Measurements from ENCODE around the gene ACKR2.
A peak's percentile ranks its signal among the peaks of the same experiment; 100 is the strongest.

ACKR2 gene

DNA sequence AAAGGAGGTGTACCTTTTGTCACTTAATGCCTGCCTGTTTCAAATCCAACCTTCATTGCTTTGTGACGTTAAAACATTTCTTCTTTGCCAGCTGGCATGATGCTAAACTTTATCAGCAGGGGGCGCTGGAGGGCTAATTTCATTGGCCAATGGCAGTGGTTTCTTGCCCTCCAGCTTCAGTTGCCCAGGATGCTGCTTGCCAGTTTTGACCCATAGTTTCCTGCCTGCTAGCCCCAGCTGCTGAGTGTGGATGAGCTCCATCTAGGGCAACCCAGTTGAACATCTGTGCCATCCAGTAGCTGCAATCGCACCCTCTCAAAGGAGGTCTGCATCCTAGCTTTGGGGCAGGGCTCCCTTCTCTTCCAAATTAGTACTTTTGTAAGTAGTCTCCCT lies 22.1 kb downstream of the ACKR2 start:
- Mint-ChIP-seq H3K9me3 (no peaks in the 10 kb centered on the region), H3K27ac (no peak overlapping the region), H3K27me3 (peaks cover 3% of the 10 kb centered on the region), H3K4me3 (no peak overlapping the region), H3K4me1 (ENCODE audit: low read depth) (no peaks in the 10 kb centered on the region), H3K36me3 (ENCODE audit: low read depth) (no peaks in the 10 kb centered on the region)

DNA sequence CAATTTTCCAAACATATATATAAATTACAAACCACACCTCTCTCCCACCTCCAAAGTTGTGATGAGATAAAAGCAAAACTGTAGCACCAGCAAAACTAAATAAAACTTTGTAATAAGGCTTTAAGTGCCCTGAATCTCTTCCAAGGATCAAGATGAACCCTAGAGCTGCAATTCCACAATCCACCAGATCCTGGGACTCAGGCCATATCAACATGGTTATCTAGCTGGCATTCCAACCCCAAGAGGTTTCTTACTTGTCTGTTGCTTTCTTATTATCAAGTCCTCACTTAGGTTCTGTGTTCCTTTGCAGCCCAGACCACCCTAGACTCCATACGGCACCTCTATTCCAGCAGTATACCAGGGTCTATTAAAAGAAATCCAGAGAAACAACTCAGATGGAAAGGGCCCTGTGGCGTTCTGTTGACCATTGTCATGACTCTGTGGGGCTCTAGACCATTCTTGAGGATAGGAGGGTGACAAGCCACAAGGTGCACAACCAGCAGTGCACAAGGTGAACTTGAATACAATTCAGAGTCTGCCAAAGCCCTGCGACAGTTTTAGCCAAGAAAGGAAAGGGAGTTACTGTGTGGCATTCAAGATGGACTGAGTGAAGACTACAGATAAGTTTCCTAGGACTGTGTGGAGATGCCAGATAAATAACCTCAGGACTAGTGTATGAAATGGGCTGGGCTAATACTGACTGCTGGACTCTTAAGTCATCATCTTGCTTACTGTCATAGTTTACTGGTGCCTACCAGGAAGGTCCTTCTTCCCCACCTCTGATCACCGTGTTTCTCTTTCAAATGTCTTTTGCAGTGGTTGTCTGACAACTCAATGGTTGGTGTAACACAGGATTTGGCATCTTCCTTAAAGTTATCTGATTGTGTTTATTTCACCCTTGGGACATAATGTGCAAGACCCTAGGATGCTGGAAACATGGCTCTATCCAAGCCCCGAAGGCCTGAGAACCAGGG lies 27.2 kb downstream of the ACKR2 start:
- H3K27me3 Mint-ChIP-seq = no peaks in the 10 kb centered on the region
- H3K4me3 Mint-ChIP-seq = no peak overlapping the region
- H3K36me3 Mint-ChIP-seq (ENCODE audit: low read depth) = no peaks in the 10 kb centered on the region
- no peaks in the 10 kb centered on the region for H3K9me3 Mint-ChIP-seq
- no peaks in the 10 kb centered on the region for H3K4me1 Mint-ChIP-seq (ENCODE audit: low read depth)
- H3K27ac Mint-ChIP-seq = peak overlapping the region; percentile 17

DNA sequence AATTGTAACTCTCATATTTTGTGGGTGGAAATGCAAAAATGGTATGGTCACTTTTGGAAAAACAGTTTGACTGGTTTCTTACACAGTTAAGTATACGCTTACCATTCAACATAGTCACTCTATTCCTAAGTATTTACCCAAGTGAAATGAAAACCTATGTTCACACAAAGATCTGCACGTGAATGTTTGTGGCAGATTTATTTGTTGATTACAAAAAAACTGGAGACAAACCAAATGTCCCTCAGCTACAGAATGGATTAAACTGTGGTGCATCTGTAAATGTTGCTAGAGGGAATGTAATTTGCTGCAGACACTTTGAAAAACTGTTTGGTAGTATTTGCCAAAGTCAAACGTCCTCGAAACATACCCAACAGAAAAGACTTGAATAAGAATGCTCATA lies 29.3 kb downstream of the ACKR2 start:
- no peaks in the 10 kb centered on the region for H3K27me3 Mint-ChIP-seq
- H3K27ac Mint-ChIP-seq = no peak overlapping the region
- H3K36me3 Mint-ChIP-seq (ENCODE audit: low read depth) = no peaks in the 10 kb centered on the region
- no peaks in the 10 kb centered on the region for H3K4me1 Mint-ChIP-seq (ENCODE audit: low read depth)
- H3K4me3 Mint-ChIP-seq = no peak overlapping the region
- no peaks in the 10 kb centered on the region for H3K9me3 Mint-ChIP-seq

DNA sequence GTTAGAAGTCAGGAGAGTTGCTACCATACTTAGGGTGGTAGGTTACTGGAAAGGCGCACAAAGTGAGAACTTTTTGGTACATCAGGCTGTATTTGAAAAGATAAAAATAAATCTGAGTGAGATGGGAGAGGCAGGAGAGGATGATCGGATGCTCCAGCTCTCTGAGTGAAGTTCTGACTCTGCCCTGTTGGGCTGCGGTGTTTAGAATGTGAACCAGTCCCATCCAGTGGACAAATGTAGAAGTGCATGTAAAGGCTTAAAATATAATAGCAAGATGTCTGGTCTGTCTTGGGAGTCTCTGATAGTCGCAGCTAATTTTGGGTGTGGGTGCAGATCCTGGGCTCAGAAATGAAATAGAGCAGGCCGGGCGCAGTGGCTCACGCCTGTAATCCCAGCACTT lies 30.4 kb downstream of the ACKR2 start:
- Mint-ChIP-seq H3K27ac (no peak overlapping the region), H3K4me1 (ENCODE audit: low read depth) (no peaks in the 10 kb centered on the region), H3K27me3 (no peaks in the 10 kb centered on the region), H3K36me3 (ENCODE audit: low read depth) (no peaks in the 10 kb centered on the region), H3K4me3 (no peak overlapping the region), H3K9me3 (no peaks in the 10 kb centered on the region)

DNA sequence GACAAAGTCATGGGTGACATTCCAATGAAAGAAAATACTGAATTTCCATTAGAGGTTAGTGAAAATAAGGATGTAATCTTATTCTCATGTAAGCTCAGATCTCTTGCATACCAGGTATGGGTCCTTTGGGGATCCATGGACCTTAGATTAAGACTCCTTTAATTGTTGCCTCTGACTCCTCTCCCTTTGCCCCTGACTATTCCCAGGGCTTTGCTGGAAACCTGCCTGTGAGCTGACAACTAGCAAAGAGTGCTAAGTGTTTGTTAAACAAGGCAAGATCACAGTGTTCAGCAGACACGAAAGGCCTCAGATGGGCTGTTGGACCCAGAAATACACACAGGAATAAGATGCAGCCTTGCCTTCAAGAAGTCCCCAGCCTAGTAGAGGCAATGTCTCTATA lies 32.1 kb downstream of the ACKR2 start:
- Mint-ChIP-seq H3K36me3 (ENCODE audit: low read depth) (no peaks in the 10 kb centered on the region), H3K27ac (no peak overlapping the region), H3K27me3 (no peaks in the 10 kb centered on the region), H3K9me3 (no peaks in the 10 kb centered on the region), H3K4me3 (no peak overlapping the region), H3K4me1 (ENCODE audit: low read depth) (peaks cover 9% of the 10 kb centered on the region)

DNA sequence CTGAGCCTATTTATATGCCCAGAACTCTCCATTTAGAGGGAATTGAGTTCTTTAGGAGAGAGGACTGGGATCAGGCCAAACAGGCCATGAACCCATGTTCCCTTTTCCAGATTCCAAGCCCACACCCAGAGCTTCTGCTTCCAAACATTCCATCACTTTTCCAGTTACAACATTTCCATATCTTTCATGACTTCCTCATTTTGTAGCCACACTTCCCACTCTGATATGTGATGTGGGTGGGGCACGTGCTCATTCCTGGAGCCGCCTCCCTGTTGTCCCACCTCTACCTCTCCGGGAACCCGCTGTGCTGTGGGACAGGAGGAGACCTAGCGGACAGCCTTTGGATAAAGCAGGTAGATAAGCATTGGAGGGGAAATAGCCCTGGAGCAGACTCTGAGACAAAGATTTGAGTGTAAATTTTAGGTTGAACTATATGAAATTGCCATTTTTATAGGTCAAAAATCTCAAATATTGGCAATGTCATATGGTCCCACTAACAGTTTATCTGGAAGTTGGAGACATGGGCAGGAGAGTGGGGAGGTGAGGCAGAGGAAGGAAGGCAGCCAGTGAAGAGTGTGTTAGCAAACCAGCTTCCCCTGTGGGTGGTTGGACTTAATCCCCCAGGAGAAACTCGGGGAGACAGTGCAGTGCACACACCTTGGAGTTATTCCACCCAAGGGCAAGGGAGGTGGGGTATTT lies 34.6 kb downstream of the ACKR2 start:
- no peak overlapping the region for H3K4me3 Mint-ChIP-seq
- peak overlapping the region; percentile 9 for H3K27ac Mint-ChIP-seq
- H3K27me3 Mint-ChIP-seq = no peaks in the 10 kb centered on the region
- H3K4me1 Mint-ChIP-seq (ENCODE audit: low read depth) = peaks cover 27% of the 10 kb centered on the region
- no peaks in the 10 kb centered on the region for H3K9me3 Mint-ChIP-seq
- H3K36me3 Mint-ChIP-seq (ENCODE audit: low read depth) = no peaks in the 10 kb centered on the region

DNA sequence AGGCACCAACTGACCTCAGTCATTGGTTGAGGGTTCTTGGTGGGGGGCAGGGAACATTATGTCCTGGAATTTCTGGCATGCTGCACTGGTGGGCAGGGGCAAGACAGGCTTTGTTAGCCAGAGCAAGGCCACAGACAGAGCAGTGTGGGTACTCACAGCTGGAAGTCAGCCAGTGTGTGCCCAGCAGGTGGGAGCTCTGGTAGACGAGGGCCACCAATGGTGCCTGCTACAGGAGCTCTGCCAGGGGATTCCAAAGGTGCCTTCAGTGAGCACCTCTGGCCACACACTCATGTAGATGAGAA lies 35.1 kb downstream of the ACKR2 start:
- Mint-ChIP-seq H3K27me3 (no peaks in the 10 kb centered on the region), H3K27ac (peak overlapping the region; percentile 9), H3K9me3 (no peaks in the 10 kb centered on the region), H3K4me1 (ENCODE audit: low read depth) (peaks cover 27% of the 10 kb centered on the region), H3K4me3 (no peak overlapping the region), H3K36me3 (ENCODE audit: low read depth) (no peaks in the 10 kb centered on the region)

DNA sequence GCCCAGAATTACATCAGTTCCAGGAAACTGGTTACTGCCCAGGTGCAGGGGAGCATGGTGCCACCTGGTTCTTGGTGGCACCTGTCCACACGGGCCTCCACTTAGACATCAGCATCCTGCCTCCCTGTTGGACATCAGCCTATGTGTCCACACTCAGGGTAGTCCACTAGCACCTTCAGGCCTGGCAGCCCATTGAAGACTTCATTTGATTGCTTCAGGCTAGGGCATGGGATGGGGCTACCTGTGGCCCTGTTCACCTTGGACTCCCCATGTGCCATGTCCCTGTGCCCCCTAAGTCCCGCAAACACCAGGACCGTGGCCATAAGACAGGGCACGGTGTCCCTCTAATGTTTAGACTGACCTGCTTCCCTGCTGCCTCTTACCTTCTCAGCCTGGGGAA lies 35.6 kb downstream of the ACKR2 start:
- H3K27ac Mint-ChIP-seq = no peak overlapping the region

DNA sequence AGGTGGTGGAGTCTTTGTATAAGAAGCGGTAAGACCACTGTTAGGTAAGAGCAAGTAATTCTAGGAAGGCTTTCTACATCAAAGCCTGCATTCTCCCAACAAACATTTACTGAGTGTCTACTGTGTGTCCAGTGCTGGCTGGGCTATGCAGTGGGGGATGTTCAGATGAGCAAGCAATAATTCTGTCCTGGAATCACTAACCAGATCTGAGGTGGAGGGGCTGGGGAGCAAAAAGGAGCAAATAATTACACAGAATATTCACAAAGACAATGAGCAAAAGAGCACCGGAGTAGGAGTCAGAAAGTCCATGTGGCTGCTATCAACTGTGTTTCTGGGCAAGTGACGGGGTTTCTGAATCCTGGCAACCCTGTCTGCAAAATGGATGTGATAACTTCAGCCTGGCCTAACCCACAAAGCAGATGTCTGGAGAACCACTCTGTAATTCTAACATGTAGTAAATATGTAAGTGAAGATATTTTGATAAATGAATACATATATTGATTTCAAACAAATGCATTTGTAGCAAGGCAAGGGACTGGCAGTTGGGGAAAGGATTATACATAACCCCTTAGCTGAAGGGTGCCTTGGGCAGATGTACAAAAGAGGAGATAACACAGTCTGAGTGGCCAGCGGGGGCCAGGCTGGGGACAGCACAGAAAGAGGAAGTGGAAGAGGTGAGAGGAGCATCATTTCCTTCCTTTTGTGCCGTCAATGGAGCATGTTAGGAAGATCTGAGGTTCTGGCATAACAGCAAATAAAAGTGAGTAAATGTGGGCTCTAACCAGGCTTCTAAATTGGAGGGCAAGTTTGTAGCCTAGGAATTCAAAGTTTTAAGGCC lies 37.7 kb downstream of the ACKR2 start:
- no peaks in the 10 kb centered on the region for H3K27me3 Mint-ChIP-seq
- no peaks in the 10 kb centered on the region for H3K36me3 Mint-ChIP-seq (ENCODE audit: low read depth)
- peaks cover 27% of the 10 kb centered on the region for H3K4me1 Mint-ChIP-seq (ENCODE audit: low read depth)
- peak overlapping the region; percentile 73 for H3K27ac Mint-ChIP-seq
- H3K4me3 Mint-ChIP-seq = peak overlapping the region; percentile 5
- no peaks in the 10 kb centered on the region for H3K9me3 Mint-ChIP-seq

More for the DNA sequence above, 35.6 kb downstream of the ACKR2 start:
- Mint-ChIP-seq H3K36me3 (ENCODE audit: low read depth) (no peaks in the 10 kb centered on the region), H3K4me1 (ENCODE audit: low read depth) (peaks cover 27% of the 10 kb centered on the region), H3K4me3 (no peak overlapping the region), H3K9me3 (no peaks in the 10 kb centered on the region), H3K27me3 (no peaks in the 10 kb centered on the region)

DNA sequence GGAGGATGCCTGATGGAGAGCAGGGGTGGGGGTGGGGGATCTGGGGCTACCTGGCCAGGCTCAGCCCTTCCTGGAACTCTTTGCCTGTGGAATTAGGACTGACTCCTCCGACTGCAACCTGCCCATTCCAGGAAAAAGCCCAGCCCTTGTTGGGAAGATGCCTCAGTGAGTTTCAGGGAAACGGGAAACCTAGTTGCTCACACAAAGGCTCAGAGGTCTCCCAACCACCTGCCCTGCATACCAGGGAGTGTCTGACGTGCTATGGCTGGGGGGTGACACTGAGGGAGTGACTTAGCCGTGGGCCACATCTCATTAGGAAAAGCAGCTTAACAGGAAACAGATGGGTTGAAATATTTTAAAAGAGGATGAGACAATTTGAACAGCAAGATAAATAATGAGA lies 38.5 kb downstream of the ACKR2 start:
- no peaks in the 10 kb centered on the region for H3K36me3 Mint-ChIP-seq (ENCODE audit: low read depth)
- H3K4me3 Mint-ChIP-seq = no peak overlapping the region
- no peaks in the 10 kb centered on the region for H3K27me3 Mint-ChIP-seq
- H3K9me3 Mint-ChIP-seq = no peaks in the 10 kb centered on the region
- peaks cover 27% of the 10 kb centered on the region for H3K4me1 Mint-ChIP-seq (ENCODE audit: low read depth)
- no peak overlapping the region for H3K27ac Mint-ChIP-seq

DNA sequence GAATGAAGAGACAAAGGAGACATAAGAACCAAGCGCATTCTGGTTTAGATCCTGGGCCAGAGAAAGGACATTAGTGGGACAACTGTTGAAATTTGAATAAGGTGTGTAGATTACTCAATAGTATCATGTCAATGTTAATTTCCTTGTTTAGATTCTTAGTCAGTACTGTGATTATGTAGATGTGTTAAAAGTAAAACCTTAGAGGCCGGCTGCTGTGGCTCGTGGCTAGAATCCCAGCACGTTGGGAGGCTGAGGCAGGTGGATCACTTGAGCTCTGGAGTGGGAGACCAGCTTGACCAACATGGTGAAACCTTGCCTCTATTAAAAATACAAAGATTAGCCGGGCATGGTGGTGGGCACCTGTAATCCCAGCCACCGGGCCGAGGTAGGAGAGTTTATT lies 39.8 kb downstream of the ACKR2 start:
- no peak overlapping the region for H3K4me3 Mint-ChIP-seq
- H3K9me3 Mint-ChIP-seq = no peaks in the 10 kb centered on the region
- no peaks in the 10 kb centered on the region for H3K36me3 Mint-ChIP-seq (ENCODE audit: low read depth)
- no peak overlapping the region for H3K27ac Mint-ChIP-seq
- peaks cover 27% of the 10 kb centered on the region for H3K4me1 Mint-ChIP-seq (ENCODE audit: low read depth)
- H3K27me3 Mint-ChIP-seq = no peaks in the 10 kb centered on the region

DNA sequence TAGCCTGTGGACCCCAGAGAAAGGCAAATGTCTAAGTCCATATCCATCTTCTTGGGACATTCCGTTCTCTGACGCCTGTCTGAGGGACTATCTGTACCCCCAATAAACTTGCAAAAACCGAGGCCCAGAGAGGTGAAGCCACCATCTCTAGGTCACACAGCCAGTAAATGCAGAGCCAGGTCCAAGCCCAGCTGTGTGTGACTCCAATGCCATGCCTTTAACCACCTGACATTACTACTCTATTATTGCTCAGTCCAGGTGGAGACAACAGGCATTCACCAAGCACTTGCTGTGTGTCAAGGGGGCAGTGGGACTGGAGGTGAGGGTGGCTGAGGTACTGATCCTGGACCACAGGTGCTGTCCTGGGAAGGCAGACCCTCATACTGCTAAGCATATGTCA lies 41.0 kb downstream of the ACKR2 start:
- Mint-ChIP-seq H3K27ac (no peak overlapping the region), H3K9me3 (no peaks in the 10 kb centered on the region), H3K4me1 (ENCODE audit: low read depth) (peaks cover 27% of the 10 kb centered on the region), H3K4me3 (no peak overlapping the region), H3K27me3 (peaks cover 1% of the 10 kb centered on the region), H3K36me3 (ENCODE audit: low read depth) (no peaks in the 10 kb centered on the region)

DNA sequence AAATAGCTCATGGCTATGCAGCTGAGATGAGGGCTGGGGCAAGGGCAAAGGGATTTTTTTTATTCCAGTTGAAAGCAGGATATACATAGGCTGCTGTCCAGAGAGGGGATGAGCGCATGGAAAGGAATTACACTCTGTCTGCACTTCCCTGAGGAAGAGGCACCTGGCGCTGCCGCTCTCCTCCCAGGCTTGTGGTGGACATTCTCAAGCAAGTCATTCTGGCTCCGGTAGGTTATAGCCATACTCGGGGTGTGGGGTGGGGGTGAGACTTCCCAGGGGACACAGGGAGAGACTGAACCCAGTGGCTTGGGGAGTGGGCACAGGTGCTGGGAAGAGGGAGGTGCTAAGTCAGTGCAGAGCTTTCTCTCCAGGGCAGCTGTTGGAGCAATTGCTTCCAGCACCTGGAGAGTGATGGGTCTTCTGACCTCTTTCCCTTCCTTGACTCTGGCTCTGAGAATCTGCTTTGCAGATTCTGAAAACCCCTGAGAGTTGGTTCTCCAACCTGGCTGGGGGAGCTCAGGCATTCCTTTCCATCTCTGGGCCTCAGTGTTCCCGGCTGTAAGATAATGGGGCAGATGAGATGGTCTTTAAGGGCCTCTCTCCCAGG lies 42.1 kb downstream of the ACKR2 start:
- H3K36me3 Mint-ChIP-seq (ENCODE audit: low read depth) = no peaks in the 10 kb centered on the region
- peaks cover 4% of the 10 kb centered on the region for H3K27me3 Mint-ChIP-seq
- no peaks in the 10 kb centered on the region for H3K9me3 Mint-ChIP-seq
- no peak overlapping the region for H3K27ac Mint-ChIP-seq
- H3K4me1 Mint-ChIP-seq (ENCODE audit: low read depth) = peaks cover 18% of the 10 kb centered on the region
- H3K4me3 Mint-ChIP-seq = no peak overlapping the region

DNA sequence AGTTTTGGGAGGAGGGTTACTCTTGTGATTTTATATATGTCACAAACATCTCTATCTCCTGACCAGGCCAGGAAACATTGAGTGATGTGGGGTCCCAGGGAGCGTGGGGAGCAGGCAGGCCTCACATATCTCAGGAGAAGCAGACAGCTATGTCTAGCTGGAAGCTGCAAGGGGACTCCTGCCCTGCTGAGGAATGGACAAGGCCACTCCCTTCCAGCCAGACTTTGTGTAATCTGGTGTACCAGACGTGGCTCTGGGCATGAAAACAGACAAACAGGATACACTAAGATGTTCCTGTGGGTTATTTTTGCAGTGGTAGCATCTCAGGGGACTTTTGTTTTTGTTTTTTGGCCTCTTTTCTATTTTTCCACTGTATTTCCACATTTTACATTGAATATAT lies 43.2 kb downstream of the ACKR2 start:
- Mint-ChIP-seq H3K27ac (no peak overlapping the region), H3K27me3 (peaks cover 8% of the 10 kb centered on the region), H3K4me1 (ENCODE audit: low read depth) (peaks cover 7% of the 10 kb centered on the region), H3K9me3 (no peaks in the 10 kb centered on the region), H3K4me3 (no peak overlapping the region), H3K36me3 (ENCODE audit: low read depth) (no peaks in the 10 kb centered on the region)

DNA sequence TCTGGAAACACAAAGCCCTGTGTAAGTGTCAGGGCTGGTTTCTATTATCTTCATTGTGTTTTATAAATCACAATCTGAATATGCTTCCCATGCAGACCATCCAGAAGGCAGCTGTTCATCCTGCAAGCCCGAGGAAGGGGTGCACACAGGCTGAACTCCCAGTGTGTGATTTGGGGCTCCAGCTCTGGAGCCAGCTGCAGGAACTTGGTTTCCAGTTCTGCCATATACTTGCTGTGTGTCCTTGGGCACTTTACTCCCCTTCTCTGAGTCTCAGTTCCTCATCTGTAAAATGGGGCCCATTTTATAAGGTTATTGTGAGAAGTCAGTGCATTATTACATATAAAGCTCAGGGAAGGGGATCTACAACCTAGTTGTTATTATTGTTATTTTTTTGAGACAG lies 43.8 kb downstream of the ACKR2 start:
- H3K9me3 Mint-ChIP-seq = no peaks in the 10 kb centered on the region
- peaks cover under 1% of the 10 kb centered on the region for H3K4me1 Mint-ChIP-seq (ENCODE audit: low read depth)
- H3K27me3 Mint-ChIP-seq = peaks cover 8% of the 10 kb centered on the region
- H3K36me3 Mint-ChIP-seq (ENCODE audit: low read depth) = no peaks in the 10 kb centered on the region
- no peak overlapping the region for H3K4me3 Mint-ChIP-seq
- H3K27ac Mint-ChIP-seq = no peak overlapping the region
